HEK293 (cell line): ENCODE measurements around the gene BAG5.

ENCODE experiments used
- CTCF ChIA-PET: fragments of 350-600 bp; formaldehyde crosslinking; extraction: SDS; loops from one replicate; lab custom pipeline; 2021; ENCODE audit warnings: antibody characterized with exemption; lab: Yijun Ruan, JAX
- POLR2A ChIA-PET: fragments of 300-600 bp; formaldehyde crosslinking; extraction: SDS; loops from one replicate; lab custom pipeline; 2020; ENCODE audit warnings: antibody characterized with exemption, inconsistent platforms; lab: Yijun Ruan, JAX
- H3K27ac ChIP-seq: fragments of 200-500 bp; sonication (Bioruptor generic); 2 replicates; pipeline ENCODE4 v1.5.1; 2014; ENCODE audit warnings: low read depth, low read length, control low read depth, inconsistent platforms; ENCODE audit errors: extremely low read depth
- H3K36me3 ChIP-seq, 2 experiments: fragments of 200-500 bp in 1 of 2; sonication (Bioruptor generic) in 1 of 2; 1 replicate in 1 of 2; 2 replicates in 1 of 2; pipeline ENCODE4 v1.5.1; 2014 to 2017; ENCODE audit warnings: inconsistent platforms in 2 of 2, low read length in 2 of 2; ENCODE audit not compliant: control insufficient read depth in 2 of 2, insufficient read depth in 1 of 2
- H3K4me1 ChIP-seq: fragments of 200-500 bp; sonication (Bioruptor generic); 2 replicates; pipeline ENCODE4 v1.5.1; 2014; ENCODE audit warnings: mild to moderate bottlenecking, low read length, inconsistent platforms; ENCODE audit not compliant: control insufficient read depth, insufficient read depth
- H3K4me3 ChIP-seq: 2 replicates; pipeline ENCODE4 v1.5.1; 2011; ENCODE audit warnings: low read depth, mild to moderate bottlenecking, control low read depth, low read length, moderate library complexity
- H3K9me3 ChIP-seq: fragments of 200-500 bp; sonication (Bioruptor generic); 2 replicates; pipeline ENCODE4 v1.5.1; 2014; ENCODE audit warnings: low read depth, low read length, inconsistent platforms; ENCODE audit not compliant: control insufficient read depth, insufficient read depth
- GLI2 ChIP-seq: fragments of 450-650 bp; formaldehyde crosslinking; IDR thresholded peaks from 2 replicates; pipeline ENCODE4; 2017; ENCODE audit warnings: missing biosample characterization, missing genetic modification characterization, low read depth, borderline replicate concordance
- GLIS1 ChIP-seq: fragments of 450-650 bp; formaldehyde crosslinking; IDR thresholded peaks from 2 replicates; pipeline ENCODE4 v1.5.1; 2016; ENCODE audit warnings: missing biosample characterization, missing genetic modification characterization
- GLIS2 ChIP-seq: fragments of 450-650 bp; formaldehyde crosslinking; IDR thresholded peaks from 2 replicates; pipeline ENCODE4 v1.5.1; 2016; ENCODE audit warnings: missing biosample characterization, missing genetic modification characterization
- KLF17 ChIP-seq: fragments of 450-650 bp; formaldehyde crosslinking; IDR thresholded peaks from 2 replicates; pipeline ENCODE4 v1.5.1; 2016; ENCODE audit warnings: missing biosample characterization, missing genetic modification characterization
- SCRT1 ChIP-seq: fragments of 450-650 bp; formaldehyde crosslinking; IDR thresholded peaks from 2 replicates; pipeline ENCODE4 v1.5.1; 2016; ENCODE audit warnings: missing biosample characterization, missing genetic modification characterization, borderline replicate concordance
- SCRT2 ChIP-seq: fragments of 450-650 bp; formaldehyde crosslinking; IDR thresholded peaks from 2 replicates; pipeline ENCODE4 v1.5.1; 2016; ENCODE audit warnings: missing biosample characterization, missing genetic modification characterization
- ZBTB1 ChIP-seq: fragments of 450-650 bp; formaldehyde crosslinking; IDR thresholded peaks from 2 replicates; pipeline ENCODE4 v1.5.1; 2016; ENCODE audit warnings: missing biosample characterization, missing genetic modification characterization
- ZBTB17 ChIP-seq: fragments of 450-650 bp; formaldehyde crosslinking; IDR thresholded peaks from 2 replicates; pipeline ENCODE4 v1.5.1; 2016; ENCODE audit warnings: missing biosample characterization, missing genetic modification characterization
- ZBTB20 ChIP-seq: fragments of 450-650 bp; formaldehyde crosslinking; IDR thresholded peaks from 2 replicates; pipeline ENCODE4 v1.5.1; 2016; ENCODE audit warnings: missing biosample characterization, missing genetic modification characterization
- ZIC2 ChIP-seq: fragments of 450-650 bp; formaldehyde crosslinking; IDR thresholded peaks from 2 replicates; pipeline ENCODE4 v1.5.1; 2016; ENCODE audit warnings: missing biosample characterization, missing genetic modification characterization
- ZNF121 ChIP-seq: fragments of 450-650 bp; formaldehyde crosslinking; IDR thresholded peaks from 2 replicates; pipeline ENCODE4 v1.5.1; 2016; ENCODE audit warnings: missing biosample characterization, missing genetic modification characterization
- ZNF155 ChIP-seq: fragments of 450-650 bp; formaldehyde crosslinking; IDR thresholded peaks from 2 replicates; pipeline ENCODE4 v1.5.1; 2016; ENCODE audit warnings: missing biosample characterization, missing genetic modification characterization
- ZNF248 ChIP-seq: fragments of 450-650 bp; formaldehyde crosslinking; IDR thresholded peaks from 2 replicates; pipeline ENCODE4 v1.5.1; 2017; ENCODE audit warnings: missing biosample characterization, missing genetic modification characterization
- ZNF335 ChIP-seq: fragments of 450-650 bp; formaldehyde crosslinking; conservative IDR thresholded peaks from 2 replicates; pipeline ENCODE4 v1.5.1; 2016; ENCODE audit warnings: missing biosample characterization, missing genetic modification characterization
- ZNF362 ChIP-seq: fragments of 450-650 bp; formaldehyde crosslinking; IDR thresholded peaks from 2 replicates; pipeline ENCODE4 v1.5.1; 2016; ENCODE audit warnings: missing biosample characterization, missing genetic modification characterization
- ZNF398 ChIP-seq: fragments of 450-650 bp; formaldehyde crosslinking; IDR thresholded peaks from 2 replicates; pipeline ENCODE4 v1.5.1; 2017; ENCODE audit warnings: missing biosample characterization, missing genetic modification characterization

BAG5 gene

GRCh38 chr14:103528146-103528586 is 34.3 kb downstream of the BAG5 start (continued):
- no peak for TF ChIP-seq ZNF362 (tag by site-specific recombination)

GRCh38 chr14:103527408-103528145 is 34.9 kb downstream of the BAG5 start:
- peaks cover 19% of the 10 kb centered on the region for H3K4me1 ChIP-seq
- H3K4me3 ChIP-seq, result no peak overlapping the region
- TF ChIP-seq SCRT1 (tag by site-specific recombination) (no peak), SCRT2 (tag by site-specific recombination) (0 out of 2 replicates have a peak, but pooled peaks have one; percentile 13), GLI2 (tag by site-specific recombination) (no peak), ZIC2 (tag by site-specific recombination) (peak; percentile 80), KLF17 (tag by site-specific recombination) (0 out of 2 replicates have a peak, but pooled peaks have one; percentile 38), GLIS1 (tag by site-specific recombination) (peak; percentile 98), GLIS2 (tag by site-specific recombination) (peak; percentile 63), ZNF398 (tag by site-specific recombination) (peak; percentile 23; the same call in 1 of the 2 replicates)
- ChIA-PET CTCF (interaction anchor here (0.6 to 2.8 kb wide), 3 partner anchors 9 to 115 kb away, joined by 3 to 13 read pairs (median 4); no protein-coding TSS in a partner anchor), POLR2A (interaction anchor here (1.1 to 2.2 kb wide), 6 partner anchors 9 to 35 kb away, joined by 3 to 18 read pairs (median 8); partner anchors contain the start of genes BAG5 and COA8)
- H3K27ac ChIP-seq, result peak overlapping the region; percentile 89; the same call in 1 of the 2 replicates
- H3K9me3 ChIP-seq, result no peaks in the 10 kb centered on the region
- peaks cover 0 to 12% of the 10 kb centered on the region in 2 experiments; a peak in 1 of 3 replicates for H3K36me3 ChIP-seq

- POLR2A ChIA-PET, result no interaction called here
- Histone ChIP-seq H3K9me3 (no peaks in the 10 kb centered on the region), H3K27ac (no peak overlapping the region), H3K4me3 (no peak overlapping the region), H3K36me3 (peaks cover 0 to 6% of the 10 kb centered on the region in 2 experiments; a peak in 1 of 3 replicates), H3K4me1 (peaks cover 19% of the 10 kb centered on the region)
- TF ChIP-seq ZBTB1 (tag by site-specific recombination) (no peak), ZBTB17 (tag by site-specific recombination) (no peak), ZBTB20 (tag by site-specific recombination) (no peak), ZNF121 (peak; percentile 98), ZNF155 (tag by site-specific recombination) (no peak), ZNF335 (tag by site-specific recombination) (no peak), ZNF248 (tag by site-specific recombination) (no peak)
- CTCF ChIA-PET, result interaction anchor here (1.1 to 2.8 kb wide), 2 partner anchors 9 to 27 kb away, joined by 4 to 13 read pairs; no protein-coding TSS in a partner anchor
Measured at GRCh38 chr14:103526914-103527248, 35.6 kb downstream of the BAG5 start.
